ENCODE measurements around the gene ZBTB40.

GRCh38 chr1:22553104-22553880, 101.6 kb downstream of the ZBTB40 start:
- TF ChIP-seq POLR2A (IDR thresholded peaks at IDR 0.05) (no peak), EP300 (IDR thresholded peaks at IDR 0.05) (no peak), CTCF (IDR thresholded peaks at IDR 0.05) (no peak)

All from ovary (tissue), 3 donors.